ENCODE data around the gene PRSS50. TPM values are rescaled to one million over a fixed set of nuclear protein-coding genes. Genes with fewer than 3 reads are reported as not detected.

Gene PRSS50
- polyA plus RNA-seq, 1 of the 3 experiments (the other 2 are of a cell fraction) = not detected

- DNase-seq = peak; percentile 96
- H3K4me3 ChIP-seq (ENCODE audit: low read depth in 2 of 2, low read length in 1 of 2) = peak overlapping the region in 1 of 2 experiments; percentile 50; a peak in 1 of 4 replicates
- H3K9me2 ChIP-seq = no peaks in the 10 kb centered on the region
- no peaks in the 10 kb centered on the region for H3K9me3 ChIP-seq
- H3K4me1 ChIP-seq (ENCODE audit: control insufficient read depth in 1 of 2, insufficient read depth in 2 of 2, low read depth in 1 of 2, low read length in 1 of 2) = peaks cover 0 to 49% of the 10 kb centered on the region in 2 experiments; a peak in 1 of 4 replicates
- H3K9ac ChIP-seq = no peak overlapping the region
- peak overlapping the region; percentile 78; the same call in 1 of the 2 replicates for H3K4me2 ChIP-seq
- H3F3A ChIP-seq (replicated peaks; ENCODE audit: insufficient read depth) = no peaks in the 10 kb centered on the region
- ChIA-PET CTCF (interaction anchor here (1.0 to 4.2 kb wide), 7 partner anchors 37 to 223 kb away, joined by 3 to 52 read pairs (median 25); no protein-coding TSS in a partner anchor), POLR2A (interaction anchor here (0.6 to 1.3 kb wide), 3 partner anchors 10 to 495 kb away, joined by 3 to 7 read pairs (median 3); no protein-coding TSS in a partner anchor)
- no peaks in the 10 kb centered on the region for H3K79me2 ChIP-seq (ENCODE audit: insufficient read depth)
- no peaks in the 10 kb centered on the region for H3K36me3 ChIP-seq (replicated peaks in 1 of 2; ENCODE audit: control insufficient read depth in 1 of 2, insufficient read depth in 2 of 2, low read length in 1 of 2)
- 17% methylated on average over 1 of the region's 4 CpGs for WGBS (ENCODE audit: low lambda C conversion rate)
- no peak overlapping the region for H2AFZ ChIP-seq (ENCODE audit: low read depth)
- H4K20me1 ChIP-seq (ENCODE audit: insufficient read depth) = no peaks in the 10 kb centered on the region
- peaks cover 14% of the 10 kb centered on the region for H3K27me3 ChIP-seq (ENCODE audit: insufficient read depth)
- no peak for TF ChIP-seq TCF12 (IDR thresholded peaks at IDR 0.05)
- no peak for TF ChIP-seq NFIC (IDR thresholded peaks at IDR 0.05; ENCODE audit: borderline replicate concordance)
- no peak for TF ChIP-seq ZBTB33 (IDR thresholded peaks at IDR 0.05; ENCODE audit: borderline replicate concordance, low read depth)
- TF ChIP-seq NRF1 (IDR thresholded peaks at IDR 0.05; ENCODE audit: low read depth, low read length) = no peak
- TF ChIP-seq MAX (IDR thresholded peaks at IDR 0.05; ENCODE audit: low read depth) = no peak
- peak; percentile 30 for TF ChIP-seq CHD2 (IDR thresholded peaks at IDR 0.05; ENCODE audit: low read length, partially characterized antibody)
- no peak for TF ChIP-seq FOSL2 (IDR thresholded peaks at IDR 0.05; ENCODE audit: borderline replicate concordance, low read depth)
- TF ChIP-seq EP300 (IDR thresholded peaks at IDR 0.05; ENCODE audit: borderline replicate concordance in 1 of 2, low read depth in 1 of 2, low read length in 1 of 2) = peak in 1 of 2 experiments; percentile 89; a peak in 2 of 4 replicates
- TF ChIP-seq RCOR1 (IDR thresholded peaks at IDR 0.05; ENCODE audit: low read length) = peak; percentile 17; the same call in 1 of the 2 replicates
- TF ChIP-seq REST (IDR thresholded peaks at IDR 0.05; ENCODE audit: low read depth, low read length) = no peak
- TF ChIP-seq MXI1 (IDR thresholded peaks at IDR 0.05; ENCODE audit: low read depth, low read length) = peak; percentile 36; the same call in 1 of the 2 replicates
- no peak for TF ChIP-seq SMC3 (IDR thresholded peaks at IDR 0.05; ENCODE audit: low read depth, low read length)
- TF ChIP-seq ELF1 (IDR thresholded peaks at IDR 0.05) = no peak
- no peak for TF ChIP-seq RXRA (IDR thresholded peaks at IDR 0.05; ENCODE audit: borderline replicate concordance, low read depth)
- no peak for TF ChIP-seq POLR2AphosphoS5 (IDR thresholded peaks at IDR 0.05; ENCODE audit: low read depth, low read length)
- no peak for TF ChIP-seq TEAD4 (IDR thresholded peaks at IDR 0.05; ENCODE audit: borderline replicate concordance, insufficient read depth)
- peak; percentile 22; the same call in 1 of the 2 replicates for TF ChIP-seq RAD21 (IDR thresholded peaks at IDR 0.05; ENCODE audit: low read length)
- no peak for TF ChIP-seq JUND (IDR thresholded peaks at IDR 0.05)
- H3K27ac ChIP-seq (ENCODE audit: low read depth in 2 of 2, low read length in 1 of 2) = peak overlapping the region in 1 of 2 experiments; percentile 94; a peak in 2 of 4 replicates
Measured at GRCh38 chr3:46700772-46701171, 16.9 kb downstream of the PRSS50 start.
